ENCODE measurements around the gene U2AF2.

DNA sequence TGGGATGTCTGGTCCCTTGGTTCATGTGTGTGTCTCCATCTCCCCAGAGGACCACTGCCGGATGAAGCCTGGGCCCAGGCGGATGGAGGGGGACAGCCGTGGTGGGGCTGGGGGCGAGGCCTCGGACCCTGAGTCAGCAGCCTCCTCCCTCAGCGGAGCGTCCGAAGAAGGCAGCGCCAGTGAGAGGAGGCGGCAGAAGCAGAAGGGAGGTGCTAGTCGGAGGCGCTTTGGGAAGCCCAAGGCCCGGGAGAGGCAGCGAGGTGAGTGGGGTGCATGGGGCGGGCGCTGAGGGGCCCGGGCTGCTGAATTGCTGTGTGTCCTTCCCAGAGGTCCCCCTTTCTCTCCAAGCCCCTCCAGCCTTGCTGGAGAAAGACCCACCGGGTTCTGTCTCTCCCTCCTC is 3.6 kb upstream of the U2AF2 start:
- TF ChIP-seq, protein P1, sequence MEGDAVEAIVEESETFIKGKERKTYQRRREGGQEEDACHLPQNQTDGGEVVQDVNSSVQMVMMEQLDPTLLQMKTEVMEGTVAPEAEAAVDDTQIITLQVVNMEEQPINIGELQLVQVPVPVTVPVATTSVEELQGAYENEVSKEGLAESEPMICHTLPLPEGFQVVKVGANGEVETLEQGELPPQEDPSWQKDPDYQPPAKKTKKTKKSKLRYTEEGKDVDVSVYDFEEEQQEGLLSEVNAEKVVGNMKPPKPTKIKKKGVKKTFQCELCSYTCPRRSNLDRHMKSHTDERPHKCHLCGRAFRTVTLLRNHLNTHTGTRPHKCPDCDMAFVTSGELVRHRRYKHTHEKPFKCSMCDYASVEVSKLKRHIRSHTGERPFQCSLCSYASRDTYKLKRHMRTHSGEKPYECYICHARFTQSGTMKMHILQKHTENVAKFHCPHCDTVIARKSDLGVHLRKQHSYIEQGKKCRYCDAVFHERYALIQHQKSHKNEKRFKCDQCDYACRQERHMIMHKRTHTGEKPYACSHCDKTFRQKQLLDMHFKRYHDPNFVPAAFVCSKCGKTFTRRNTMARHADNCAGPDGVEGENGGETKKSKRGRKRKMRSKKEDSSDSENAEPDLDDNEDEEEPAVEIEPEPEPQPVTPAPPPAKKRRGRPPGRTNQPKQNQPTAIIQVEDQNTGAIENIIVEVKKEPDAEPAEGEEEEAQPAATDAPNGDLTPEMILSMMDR (tag by site-specific recombination; IDR thresholded peaks at IDR 0.05), result no peak
- no peak for TF ChIP-seq YY1 (tag by site-specific recombination; IDR thresholded peaks at IDR 0.05)
- TF ChIP-seq ZNF768 (tag by site-specific recombination; IDR thresholded peaks at IDR 0.05), result no peak
- TF ChIP-seq SP2 (tag by site-specific recombination; IDR thresholded peaks at IDR 0.05), result no peak

Measured in HEK293 (cell line).